ENCODE data around the gene FREM2. TPM values are rescaled to one million over a fixed set of nuclear protein-coding genes. Genes with fewer than 3 reads are reported as not detected.

FREM2 gene
- total RNA-seq, 6 experiments from 2014 or later = 0.18 to 2.9 (median 1.5) TPM

DNA sequence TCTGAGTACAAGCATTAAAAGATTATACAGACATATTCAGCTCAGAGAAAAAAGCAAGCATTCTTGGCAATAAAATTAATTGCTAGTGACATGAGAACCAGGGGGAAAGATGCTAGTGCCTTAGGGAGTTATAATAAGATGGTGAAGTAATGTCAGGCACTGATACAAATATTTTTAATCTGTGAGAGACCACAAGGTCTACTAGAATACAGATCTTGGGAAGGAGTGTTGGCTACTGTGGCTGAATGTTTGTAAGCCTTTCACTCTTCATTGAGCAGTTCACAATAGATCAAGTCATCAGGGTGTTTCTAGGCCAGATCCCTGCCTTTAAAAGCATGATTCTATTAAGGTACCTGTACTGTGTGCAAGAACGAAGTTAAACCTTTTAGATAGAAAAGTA is 16.4 kb downstream of the FREM2 start:
- intact Hi-C loops (cut with DNase I) = no loop called here
- H3K4me3 ChIP-seq = no peak overlapping the region
- no peaks in the 10 kb centered on the region for H3K27me3 ChIP-seq
- H3K36me3 ChIP-seq = no peaks in the 10 kb centered on the region
- no peak overlapping the region for H3K27ac ChIP-seq
- no peak for TF ChIP-seq CTCF (IDR thresholded peaks at IDR 0.05)
- TF ChIP-seq POLR2A (IDR thresholded peaks at IDR 0.05) = no peak
- no peak for DNase-seq
- no peak for ATAC-seq
- H3K4me1 ChIP-seq = no peaks in the 10 kb centered on the region
- H3K9me3 ChIP-seq = no peaks in the 10 kb centered on the region
- WGBS (ENCODE audit: insufficient coverage, low coverage, low lambda C conversion rate, missing lambda C conversion rate) = 57% methylated on average over 1 of the region's 1 CpG

DNA sequence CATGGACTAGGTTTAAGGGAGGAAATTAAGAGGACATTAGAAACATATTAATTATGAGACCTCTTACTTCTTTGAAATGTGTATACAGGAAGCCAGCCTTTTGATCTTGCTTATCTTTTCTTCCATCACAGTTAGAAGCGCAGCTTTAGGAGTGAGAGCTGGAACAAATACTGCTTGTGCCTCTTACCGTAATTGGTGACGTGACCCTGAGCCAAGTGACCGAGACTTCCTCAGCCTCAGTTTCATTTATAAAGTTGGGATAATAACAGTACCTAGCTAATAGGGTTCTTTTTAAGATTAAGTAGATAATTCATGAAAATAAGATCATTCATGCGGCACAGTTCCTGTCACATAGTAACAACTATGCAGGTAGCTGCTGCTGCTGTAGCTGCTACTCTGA is 18.5 kb downstream of the FREM2 start:
- no peaks in the 10 kb centered on the region for H3K27me3 ChIP-seq
- no peaks in the 10 kb centered on the region for H3K4me1 ChIP-seq
- H3K27ac ChIP-seq = no peak overlapping the region
- ATAC-seq (no peak), DNase-seq (no peak)
- no peak overlapping the region for H3K4me3 ChIP-seq
- no peaks in the 10 kb centered on the region for H3K36me3 ChIP-seq
- no peaks in the 10 kb centered on the region for H3K9me3 ChIP-seq
- intact Hi-C loops (cut with DNase I) = no loop called here
- TF ChIP-seq POLR2A (IDR thresholded peaks at IDR 0.05) (no peak), CTCF (IDR thresholded peaks at IDR 0.05) (no peak)
- WGBS (ENCODE audit: insufficient coverage, low coverage, low lambda C conversion rate, missing lambda C conversion rate) = 73% methylated on average over 5 of the region's 5 CpGs

DNA sequence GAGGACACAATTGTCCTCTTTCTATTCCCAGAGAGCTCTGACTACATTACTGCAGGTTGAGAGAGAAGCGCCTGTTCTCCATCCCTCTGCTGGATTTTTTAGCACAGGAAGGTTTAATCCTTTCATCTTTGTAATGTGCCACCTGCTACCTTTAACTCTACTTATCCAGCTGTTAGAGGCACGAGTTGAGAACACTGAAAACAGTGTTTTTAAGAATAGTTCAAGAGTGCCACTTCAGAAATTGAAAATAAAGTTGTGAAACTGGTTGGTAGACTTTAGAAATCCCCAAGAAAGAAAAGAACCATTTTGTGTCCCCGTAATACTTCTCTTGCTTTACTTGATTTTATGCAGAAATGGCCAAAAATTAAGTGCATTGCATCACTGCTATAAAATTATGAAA is 20.6 kb downstream of the FREM2 start:
- Histone ChIP-seq H3K4me1 (no peaks in the 10 kb centered on the region), H3K9me3 (no peaks in the 10 kb centered on the region), H3K27ac (no peak overlapping the region), H3K27me3 (no peaks in the 10 kb centered on the region), H3K4me3 (no peak overlapping the region), H3K36me3 (no peaks in the 10 kb centered on the region)
- intact Hi-C loops (cut with DNase I) = no loop called here
- DNase-seq (no peak), ATAC-seq (no peak)
- TF ChIP-seq CTCF (IDR thresholded peaks at IDR 0.05) (no peak), POLR2A (IDR thresholded peaks at IDR 0.05) (no peak)
- whole genome bisulfite sequencing (ENCODE audit: insufficient coverage, low coverage, low lambda C conversion rate, missing lambda C conversion rate) = 47% methylated on average over 3 of the region's 3 CpGs

DNA sequence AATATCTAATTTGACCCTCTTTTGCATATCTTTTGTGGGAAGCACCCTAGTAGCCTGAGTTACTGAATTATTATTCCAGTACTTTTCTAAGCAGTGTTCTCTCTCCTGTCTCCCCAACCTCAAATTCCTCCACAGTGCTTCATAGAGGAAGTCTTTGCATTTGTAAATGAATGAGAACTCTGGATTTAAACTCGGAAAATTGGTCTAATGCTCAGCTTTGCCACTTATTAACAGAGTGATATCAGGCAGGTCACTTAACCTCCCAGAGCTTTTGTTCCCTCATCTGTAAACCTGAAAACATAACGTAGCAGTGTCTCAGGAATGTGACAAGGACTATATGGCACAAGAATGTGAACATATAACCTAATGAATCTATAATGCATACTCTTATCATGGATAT is 26.2 kb downstream of the FREM2 start:
- DNase-seq = no peak
- 21% methylated on average over 2 of the region's 2 CpGs for WGBS (ENCODE audit: insufficient coverage, low coverage, low lambda C conversion rate, missing lambda C conversion rate)
- intact Hi-C loops (cut with DNase I) = no loop called here

More for the DNA sequence above, 26.2 kb downstream of the FREM2 start:
- Histone ChIP-seq H3K27me3 (no peaks in the 10 kb centered on the region), H3K4me3 (no peak overlapping the region), H3K27ac (no peak overlapping the region), H3K4me1 (no peaks in the 10 kb centered on the region), H3K9me3 (no peaks in the 10 kb centered on the region), H3K36me3 (no peaks in the 10 kb centered on the region)
- no peak for TF ChIP-seq CTCF (IDR thresholded peaks at IDR 0.05)
- TF ChIP-seq POLR2A (IDR thresholded peaks at IDR 0.05) = no peak
- ATAC-seq = no peak
